NCI-H1105 (cell line): ENCODE results near the gene TMEM250.
"Not testable (repeated sequence)": the region's sequence is repeated elsewhere in the genome, so short reads cannot be mapped to it uniquely, and the experiment has no call there.

Source experiments
- DNase-seq: peaks from one replicate; lab custom pipeline; 2025; lab: John Stamatoyannopoulos, UW

The TMEM250 gene

GRCh38 chr9:136118320-136119060, at the start of gene TMEM250:
Gene TMEM250, minus strand, starts transcription at chr9:136118875. Its CDS starts 1,975 bp downstream, at chr9:136116900.
- DNase-seq: peak; percentile 91

- no peak for DNase-seq
Observed at GRCh38 chr9:136163248-136163850, 44.7 kb upstream of the TMEM250 start.

- DNase-seq: no peak
Observed at GRCh38 chr9:136160995-136161610, 42.4 kb upstream of the TMEM250 start.

- peak; percentile 23 for DNase-seq
Observed at GRCh38 chr9:136160381-136160841, 41.7 kb upstream of the TMEM250 start.

GRCh38 chr9:136159851-136160250, 41.2 kb upstream of the TMEM250 start:
- no peak for DNase-seq

GRCh38 chr9:136157477-136158265, 39.0 kb upstream of the TMEM250 start:
- DNase-seq: no peak

GRCh38 chr9:136156209-136157120, 37.8 kb upstream of the TMEM250 start:
- DNase-seq: no peak

- no peak for DNase-seq
Observed at GRCh38 chr9:136155576-136155975, 36.9 kb upstream of the TMEM250 start.

GRCh38 chr9:136154943-136155342, 36.3 kb upstream of the TMEM250 start:
- DNase-seq: no peak

- DNase-seq: no peak
Observed at GRCh38 chr9:136153381-136154065, 34.8 kb upstream of the TMEM250 start.

GRCh38 chr9:136152931-136153330, 34.3 kb upstream of the TMEM250 start:
- no peak for DNase-seq

GRCh38 chr9:136152543-136152866, 33.8 kb upstream of the TMEM250 start:
- no peak for DNase-seq

- DNase-seq: no peak
Observed at GRCh38 chr9:136151848-136152542, 33.3 kb upstream of the TMEM250 start.

- no peak for DNase-seq
Observed at GRCh38 chr9:136151214-136151804, 32.6 kb upstream of the TMEM250 start.

- DNase-seq: not testable (repeated sequence)
Observed at GRCh38 chr9:136150664-136151213, 32.1 kb upstream of the TMEM250 start.

- no peak for DNase-seq
Observed at GRCh38 chr9:136149853-136150252, 31.2 kb upstream of the TMEM250 start.

GRCh38 chr9:136149337-136149736, 30.7 kb upstream of the TMEM250 start:
- DNase-seq: no peak

GRCh38 chr9:136148766-136149165, 30.1 kb upstream of the TMEM250 start:
- no peak for DNase-seq
